ENCODE measurements around the gene ZNF516.

The ZNF516 gene

GRCh38 chr18:76455003-76455676, 39.9 kb downstream of the ZNF516 start:
- DNase-seq: no peak

GRCh38 chr18:76454418-76454817, 40.6 kb downstream of the ZNF516 start:
- peak; percentile 31 for DNase-seq

GRCh38 chr18:76453932-76454331, 41.1 kb downstream of the ZNF516 start:
- no peak for DNase-seq

GRCh38 chr18:76453057-76453561, 41.9 kb downstream of the ZNF516 start:
- no peak for DNase-seq

GRCh38 chr18:76452357-76452756, 42.7 kb downstream of the ZNF516 start:
- no peak for DNase-seq

- peak; percentile 27 for DNase-seq
Measured at GRCh38 chr18:76451396-76452331, 43.4 kb downstream of the ZNF516 start.

- DNase-seq: peak; percentile 46
Measured at GRCh38 chr18:76450452-76451395, 44.3 kb downstream of the ZNF516 start.

- DNase-seq: no peak
Measured at GRCh38 chr18:76449111-76449453, 46.0 kb downstream of the ZNF516 start.

GRCh38 chr18:76448256-76449110, 46.6 kb downstream of the ZNF516 start:
- DNase-seq: no peak

GRCh38 chr18:76447258-76447890, 47.7 kb downstream of the ZNF516 start:
- no peak for DNase-seq

GRCh38 chr18:76446321-76447257, 48.5 kb downstream of the ZNF516 start:
- no peak for DNase-seq

- DNase-seq: no peak
Measured at GRCh38 chr18:76445741-76446232, 49.3 kb downstream of the ZNF516 start.

GRCh38 chr18:76445275-76445674, 49.8 kb downstream of the ZNF516 start:
- no peak for DNase-seq

GRCh38 chr18:76444446-76445105, 50.5 kb downstream of the ZNF516 start:
- no peak for DNase-seq

- DNase-seq: no peak
Measured at GRCh38 chr18:76443519-76444445, 51.3 kb downstream of the ZNF516 start.

- DNase-seq: no peak
Measured at GRCh38 chr18:76442413-76443171, 52.5 kb downstream of the ZNF516 start.

GRCh38 chr18:76441668-76442412, 53.2 kb downstream of the ZNF516 start:
- no peak for DNase-seq
